GM12801 (cell line): ENCODE results near the gene DROSHA.

Source experiments
- CTCF ChIP-seq: IDR thresholded peaks from one replicate; pipeline ENCODE4 v1.5.1; 2011; ENCODE audit warnings: control low read depth; ENCODE audit not compliant: insufficient read length; ENCODE audit errors: extremely low read depth

DROSHA gene

GRCh38 chr5:31361234-31361633, 170.7 kb downstream of the DROSHA start:
- no peak for TF ChIP-seq CTCF

GRCh38 chr5:31359839-31360238, 172.1 kb downstream of the DROSHA start:
- TF ChIP-seq CTCF = no peak

GRCh38 chr5:31357038-31357437, 174.9 kb downstream of the DROSHA start:
- TF ChIP-seq CTCF = no peak

GRCh38 chr5:31355337-31355736, 176.6 kb downstream of the DROSHA start:
- no peak for TF ChIP-seq CTCF
